DMS53 (cell line): ENCODE results near the gene FBLL1.
"Not testable (repeated sequence)": the region's sequence is repeated elsewhere in the genome, so short reads cannot be mapped to it uniquely, and the experiment has no call there.

Experiments
- DNase-seq: peaks from one replicate; lab custom pipeline; 2025; lab: John Stamatoyannopoulos, UW

The FBLL1 gene

GRCh38 chr5:168552146-168552545, 23.0 kb downstream of the FBLL1 start:
- DNase-seq, result no peak

GRCh38 chr5:168553377-168554130, 24.4 kb downstream of the FBLL1 start:
- no peak for DNase-seq

- DNase-seq, result no peak
Measured at GRCh38 chr5:168557389-168557788, 28.3 kb downstream of the FBLL1 start.

GRCh38 chr5:168562279-168562678, 33.2 kb downstream of the FBLL1 start:
- DNase-seq, result no peak

GRCh38 chr5:168563959-168564358, 34.9 kb downstream of the FBLL1 start:
- no peak for DNase-seq

GRCh38 chr5:168568738-168569137, 39.6 kb downstream of the FBLL1 start:
- no peak for DNase-seq

- DNase-seq, result no peak
Measured at GRCh38 chr5:168570490-168571328, 41.6 kb downstream of the FBLL1 start.

- not testable (repeated sequence) for DNase-seq
Measured at GRCh38 chr5:168573663-168574062, 44.6 kb downstream of the FBLL1 start.

GRCh38 chr5:168574156-168574555, 45.1 kb downstream of the FBLL1 start:
- DNase-seq, result not testable (repeated sequence)

GRCh38 chr5:168575391-168576372, 46.6 kb downstream of the FBLL1 start:
- no peak for DNase-seq

- DNase-seq, result no peak
Measured at GRCh38 chr5:168578006-168578405, 48.9 kb downstream of the FBLL1 start.

GRCh38 chr5:168578538-168579487, 49.7 kb downstream of the FBLL1 start, which contains the start of gene PANK3:
Gene PANK3 (minus strand): TSS chr5:168579368. CDS start chr5:168579283, 85 bp downstream.
- DNase-seq, result peak; percentile 98

GRCh38 chr5:168579488-168580226, 50.6 kb downstream of the FBLL1 start:
- DNase-seq, result peak; percentile 99

GRCh38 chr5:168580227-168580508, 51.1 kb downstream of the FBLL1 start:
- no peak for DNase-seq
